HFFc6 (cell line): ENCODE measurements around the gene HNF1B. TPM values are rescaled to one million over a fixed set of nuclear protein-coding genes. Genes with fewer than 3 reads are reported as not detected.
"Not testable (repeated sequence)": the region's sequence is repeated elsewhere in the genome, so short reads cannot be mapped to it uniquely, and the experiment has no call there.

Experiments
- DNase-seq: peaks from one replicate; pipeline ENCODE4 v3.0.0-alpha.2; 2018
- H3K27ac Mint-ChIP-seq: 2 replicates; pipeline ENCODE4 v1.8.0; 2020; ENCODE audit warnings: mild to moderate bottlenecking, mixed read lengths
- H3K27me3 Mint-ChIP-seq: 2 replicates; pipeline ENCODE4 v1.8.0; 2021; ENCODE audit warnings: mild to moderate bottlenecking, moderate library complexity, mixed read lengths; ENCODE audit not compliant: insufficient read depth
- H3K36me3 Mint-ChIP-seq: 2 replicates; pipeline ENCODE4 v1.8.0; 2021; ENCODE audit warnings: low read depth, mixed read lengths
- H3K4me1 Mint-ChIP-seq: 2 replicates; pipeline ENCODE4 v1.8.0; 2020; ENCODE audit warnings: low read depth, mixed read lengths
- H3K4me3 Mint-ChIP-seq: 2 replicates; pipeline ENCODE4 v1.8.0; 2020; ENCODE audit warnings: mild to moderate bottlenecking, moderate library complexity, mixed read lengths
- H3K9me3 Mint-ChIP-seq: 2 replicates; pipeline ENCODE4 v1.8.0; 2020; ENCODE audit warnings: mild to moderate bottlenecking, mixed read lengths
- CTCF ChIP-seq: fragments of 200-600 bp; sonication (generic); IDR thresholded peaks from 2 replicates; pipeline ENCODE4 v1.5.0; 2021; ENCODE audit warnings: antibody characterized with exemption, mild to moderate bottlenecking
- total RNA-seq, 6 experiments: library from RNA; stranded (reverse); fragmentation: NEBNext Ultra II Directional; extraction: Animal tissue kit (Norgen Biotek cat#: 25700); gene quantifications; 2 replicates in 1 of 6; 3 replicates in 5 of 6; pipeline ENCODE4 v1.2.3, GENCODE V29; 2021

Gene HNF1B
- total RNA-seq, 6 experiments from 2014 or later, result not detected

GRCh38 chr17:37693328-37693727 lies 51.5 kb downstream of the HNF1B start:
- H3K36me3 Mint-ChIP-seq, result no peaks in the 10 kb centered on the region
- H3K4me3 Mint-ChIP-seq, result no peak overlapping the region
- H3K9me3 Mint-ChIP-seq, result no peaks in the 10 kb centered on the region; the same call in 1 of the 2 replicates
- H3K27ac Mint-ChIP-seq, result no peak overlapping the region
- peaks cover 16% of the 10 kb centered on the region for H3K27me3 Mint-ChIP-seq
- DNase-seq, result no peak
- H3K4me1 Mint-ChIP-seq, result peaks cover 13% of the 10 kb centered on the region
- no peak for TF ChIP-seq CTCF

- no peaks in the 10 kb centered on the region for H3K4me1 Mint-ChIP-seq
- peaks cover 16% of the 10 kb centered on the region for H3K27me3 Mint-ChIP-seq
- no peaks in the 10 kb centered on the region; the same call in 1 of the 2 replicates for H3K9me3 Mint-ChIP-seq
- no peak overlapping the region for H3K4me3 Mint-ChIP-seq
- DNase-seq, result no peak
- H3K36me3 Mint-ChIP-seq, result no peaks in the 10 kb centered on the region
- no peak overlapping the region for H3K27ac Mint-ChIP-seq
- no peak for TF ChIP-seq CTCF
Measured at GRCh38 chr17:37691807-37692206, 53.1 kb downstream of the HNF1B start.

- H3K27ac Mint-ChIP-seq, result no peak overlapping the region
- H3K27me3 Mint-ChIP-seq, result peaks cover 24% of the 10 kb centered on the region
- H3K36me3 Mint-ChIP-seq, result no peaks in the 10 kb centered on the region
- no peak overlapping the region for H3K4me3 Mint-ChIP-seq
- H3K9me3 Mint-ChIP-seq, result no peaks in the 10 kb centered on the region; the same call in 1 of the 2 replicates
- no peak for DNase-seq
- no peak for TF ChIP-seq CTCF
- H3K4me1 Mint-ChIP-seq, result no peaks in the 10 kb centered on the region
Measured at GRCh38 chr17:37689317-37689716, 55.5 kb downstream of the HNF1B start.

GRCh38 chr17:37683454-37683984 lies 61.3 kb downstream of the HNF1B start:
- H3K9me3 Mint-ChIP-seq, result peaks cover 2% of the 10 kb centered on the region; the same call in 1 of the 2 replicates
- no peaks in the 10 kb centered on the region for H3K36me3 Mint-ChIP-seq
- TF ChIP-seq CTCF, result no peak

GRCh38 chr17:37682007-37682406 lies 62.9 kb downstream of the HNF1B start:
- Mint-ChIP-seq H3K27me3 (peaks cover 19% of the 10 kb centered on the region), H3K4me1 (no peaks in the 10 kb centered on the region)
- no peak for TF ChIP-seq CTCF

More at GRCh38 chr17:37683454-37683984, 61.3 kb downstream of the HNF1B start:
- no peak overlapping the region for H3K4me3 Mint-ChIP-seq
- H3K4me1 Mint-ChIP-seq, result no peaks in the 10 kb centered on the region
- DNase-seq, result no peak
- H3K27ac Mint-ChIP-seq, result no peak overlapping the region
- peaks cover 19% of the 10 kb centered on the region for H3K27me3 Mint-ChIP-seq

GRCh38 chr17:37679995-37680394 lies 64.9 kb downstream of the HNF1B start:
- not testable (repeated sequence) for H3K36me3 Mint-ChIP-seq, H3K9me3 Mint-ChIP-seq, H3K27ac Mint-ChIP-seq

More at GRCh38 chr17:37682007-37682406, 62.9 kb downstream of the HNF1B start:
- H3K4me3 Mint-ChIP-seq, result no peak overlapping the region
- peaks cover 5% of the 10 kb centered on the region; the same call in 1 of the 2 replicates for H3K9me3 Mint-ChIP-seq
- no peaks in the 10 kb centered on the region for H3K36me3 Mint-ChIP-seq
- no peak overlapping the region for H3K27ac Mint-ChIP-seq
- DNase-seq, result no peak

More at GRCh38 chr17:37679995-37680394, 64.9 kb downstream of the HNF1B start:
- not testable (repeated sequence) for H3K4me3 Mint-ChIP-seq, DNase-seq, H3K4me1 Mint-ChIP-seq
- peaks cover 12% of the 10 kb centered on the region for H3K27me3 Mint-ChIP-seq
